Psoas muscle (tissue), 8 donors: Measurements from ENCODE around the gene MAST4. TPM values are rescaled to one million over a fixed set of nuclear protein-coding genes. Genes with fewer than 3 reads are reported as not detected.

Source experiments
- ATAC-seq, 4 donors: fragments of 200-7000 bp; cut with Tn5 transposase; one replicate each; pipeline ENCODE4 v1.9.1; 2020; ENCODE audit warnings: moderate library complexity in 3 of 4, mild to moderate bottlenecking in 2 of 4
- DNase-seq, 2 donors: peaks; one replicate each; pipeline ENCODE4 v3.0.0-alpha.2; 2020
- H3K27ac ChIP-seq: fragments of 200-600 bp; one replicate; pipeline ENCODE4 v1.8.0; 2022
- H3K27me3 ChIP-seq, 3 donors: fragments of 200-600 bp in 1 of 3; one replicate each; pipeline versions ENCODE4 v1.6.1 to v1.8.0; 2013 to 2022; ENCODE audit warnings: low read length in 2 of 3, mild to moderate bottlenecking in 2 of 3, moderate library complexity in 1 of 3; ENCODE audit not compliant: insufficient read depth in 3 of 3
- H3K36me3 ChIP-seq, 2 donors: fragments of 200-600 bp in 1 of 2; one replicate each; pipeline versions ENCODE4 v1.6.1 to v1.8.0; 2013 to 2022; ENCODE audit warnings: low read depth in 1 of 2, mild to moderate bottlenecking in 1 of 2, moderate library complexity in 1 of 2; ENCODE audit not compliant: insufficient read depth in 1 of 2
- H3K4me1 ChIP-seq: fragments of 200-600 bp; one replicate; pipeline ENCODE4 v1.8.0; 2022
- H3K4me3 ChIP-seq: fragments of 200-600 bp; one replicate; pipeline ENCODE4 v1.8.0; 2022; ENCODE audit warnings: mild to moderate bottlenecking
- H3K9me3 ChIP-seq: fragments of 200-600 bp; one replicate; pipeline ENCODE4 v1.8.0; 2022
- CTCF ChIP-seq: fragments of 200-600 bp; IDR thresholded peaks from one replicate; pipeline ENCODE4 v1.8.0; 2022; ENCODE audit warnings: antibody characterized with exemption
- WGBS, 3 donors: extraction: QIAGEN DNeasy Blood & Tissue Kit; methylation state at CpG; one replicate each; pipeline versions ENCODE4 v1.1.6 to v1.1.7; 2013; 5-methylcytosine and 5-hydroxymethylcytosine counted together
- intact Hi-C, 2 donors: fragments of 100-400 bp; cut with DNase I; formaldehyde crosslinking; loops; one replicate each; pipeline versions ENCODE4 v1.11.0 to v1.14.2; 2022
- polyA plus RNA-seq, 3 donors: library from polyadenylated mRNA; stranded (reverse); fragments of 200-250 nt; gene quantifications; one replicate each; pipeline ENCODE4 v1.2.3, GENCODE V29; 2013
- total RNA-seq, 4 donors: library from RNA; stranded (reverse); fragmentation: NEBNext Ultra II Directional in 2 of 4; extraction: Animal tissue kit (Norgen Biotek cat#: 25700) in 2 of 4; gene quantifications; one replicate each; pipeline versions ENCODE4 v1.2.1 to v1.2.4, GENCODE V29; 2021 to 2023
- donor health status: healthy with polysubstance abuse.
- donor health status: DM: no; HTN: no; CAD: no; lungs with moderate emphysema.
- donor health status: Bipolar disorder and iron deficiency.
- donor health status: healthy.
- donor health status: DM: yes; HTN: yes; CAD: no.
- donor health status: DM: no; HTN: no; CAD: no.
- donor health status: DM: no; HTN: no; CAD: no.
- donor health status: DM: yes; HTN: yes; CAD: no.

Gene MAST4
- total and polyA plus RNA-seq, 7 donors = 3.2 to 123 (median 12.1) TPM

DNA sequence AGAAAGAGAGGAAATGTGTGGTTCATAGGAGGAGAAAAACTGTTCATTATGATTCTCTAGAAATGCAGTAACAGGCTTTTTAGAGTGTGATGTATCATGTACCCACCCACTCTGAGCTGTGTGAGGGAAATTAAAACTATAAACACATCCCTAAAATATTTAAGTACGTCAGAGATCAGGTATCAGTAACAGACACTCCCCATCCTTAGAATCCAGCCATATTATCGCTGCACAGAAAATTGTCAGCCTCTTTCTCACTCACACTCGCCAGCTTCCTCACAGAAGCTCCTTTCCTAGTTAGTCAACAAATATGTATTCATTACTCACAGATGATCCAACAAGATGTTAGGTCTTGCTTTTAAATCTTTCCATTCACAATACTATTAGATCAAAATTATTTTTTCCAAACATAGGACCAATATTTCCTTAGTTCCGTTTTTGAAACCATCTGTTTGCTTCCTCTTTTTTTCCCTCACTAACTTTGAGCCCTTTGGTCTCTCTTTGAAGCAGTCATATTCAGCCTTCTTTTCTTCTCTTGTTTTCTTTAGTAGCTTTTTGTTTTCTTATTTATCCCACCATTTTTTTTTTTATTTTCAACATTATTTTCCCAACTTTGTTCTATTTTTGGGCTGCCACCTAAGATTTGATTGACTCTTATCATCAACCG is 13.6 kb upstream of the MAST4 start:
- Histone ChIP-seq H3K9me3 (no peaks in the 10 kb centered on the region), H3K4me1 (no peaks in the 10 kb centered on the region), H3K27me3 (peaks cover 0 to 3% (median 2%) of the 10 kb centered on the region in 3 donors), H3K36me3 (no peaks in the 10 kb centered on the region), H3K27ac (no peak overlapping the region), H3K4me3 (no peak overlapping the region)
- WGBS, 3 donors = 54 to 60% (median 54%) methylated on average over 5 of the region's 5 CpGs
- DNase-seq = no peak
- intact Hi-C loops = no loop called here
- no peak for ATAC-seq
- no peak for TF ChIP-seq CTCF

GRCh38 chr5:66585291-66585690 is 10.9 kb upstream of the MAST4 start:
- Histone ChIP-seq H3K27ac (no peak overlapping the region), H3K36me3 (no peaks in the 10 kb centered on the region), H3K4me3 (no peak overlapping the region), H3K27me3 (peaks cover 2 to 4% (median 3%) of the 10 kb centered on the region in 3 donors), H3K9me3 (no peaks in the 10 kb centered on the region), H3K4me1 (no peaks in the 10 kb centered on the region)
- ATAC-seq (no peak), DNase-seq (no peak)
- no peak for TF ChIP-seq CTCF
- intact Hi-C loops = no loop called here

DNA sequence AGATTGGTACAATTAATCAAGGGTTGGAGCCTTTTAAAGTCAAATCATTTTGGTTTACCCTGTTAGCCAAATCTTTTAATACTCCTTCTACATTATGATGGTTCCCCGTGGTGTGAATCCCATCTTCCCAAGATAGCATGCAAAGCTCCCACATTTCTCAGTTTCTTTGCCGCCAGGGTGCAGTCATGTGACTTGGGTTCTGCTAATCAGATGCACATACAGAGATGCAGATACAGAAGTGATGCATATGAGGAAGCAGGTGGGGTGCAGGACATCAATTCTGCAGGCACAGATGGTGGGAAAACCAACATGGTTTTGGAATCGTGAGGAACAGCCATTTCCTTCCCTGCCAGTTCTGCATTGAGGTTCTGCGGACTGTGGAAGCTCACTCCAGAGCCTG is 8.4 kb upstream of the MAST4 start:
- no peak for ATAC-seq
- Histone ChIP-seq H3K27ac (no peak overlapping the region), H3K4me1 (no peaks in the 10 kb centered on the region), H3K36me3 (no peaks in the 10 kb centered on the region), H3K9me3 (no peaks in the 10 kb centered on the region), H3K4me3 (no peak overlapping the region), H3K27me3 (peaks cover 2 to 9% (median 4%) of the 10 kb centered on the region in 3 donors)
- intact Hi-C loops = no loop called here
- TF ChIP-seq CTCF = no peak
- DNase-seq = no peak
- WGBS, 3 donors = 83 to 85% (median 85%) methylated on average over 4 of the region's 4 CpGs

DNA sequence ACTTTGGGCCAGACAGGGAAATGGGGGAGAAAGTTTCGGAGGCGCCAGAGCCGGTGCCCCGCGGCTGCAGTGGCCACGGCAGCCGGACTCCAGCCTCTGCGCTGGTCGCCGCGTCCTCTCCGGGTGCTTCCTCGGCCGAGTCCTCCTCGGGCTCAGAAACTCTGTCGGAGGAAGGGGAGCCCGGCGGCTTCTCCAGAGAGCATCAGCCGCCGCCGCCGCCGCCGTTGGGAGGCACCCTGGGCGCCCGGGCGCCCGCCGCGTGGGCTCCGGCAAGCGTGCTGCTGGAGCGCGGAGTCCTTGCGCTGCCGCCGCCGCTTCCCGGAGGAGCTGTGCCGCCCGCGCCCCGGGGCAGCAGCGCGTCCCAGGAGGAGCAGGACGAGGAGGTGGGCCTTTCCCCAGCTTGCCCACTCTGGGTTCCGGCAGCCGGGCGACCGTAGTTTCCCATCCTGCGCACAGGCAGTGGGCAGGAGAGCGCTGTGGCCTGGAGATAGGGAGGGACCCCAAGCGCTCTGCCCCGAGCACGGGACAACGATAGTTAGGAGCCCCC is 516 bp downstream of the MAST4 start:
- no peaks in the 10 kb centered on the region for H3K9me3 ChIP-seq
- H3K27ac ChIP-seq = no peak overlapping the region
- TF ChIP-seq CTCF = no peak
- intact Hi-C loops = no loop called here
- 0 to 1% (median 1%) methylated on average over 31 to 56 of the region's 56 CpGs for WGBS, 3 donors
- peak overlapping the region; percentile 82 for H3K4me3 ChIP-seq
- peaks cover 0 to 41% (median 0%) of the 10 kb centered on the region in 3 donors for H3K27me3 ChIP-seq
- ATAC-seq (peak; percentile 25 to 52 (median 45)), DNase-seq (peak; percentile 21 to 49)
- H3K36me3 ChIP-seq = no peaks in the 10 kb centered on the region
- H3K4me1 ChIP-seq = peaks cover 6% of the 10 kb centered on the region
